ENCODE measurements around the gene TPRG1.

Gene TPRG1

DNA sequence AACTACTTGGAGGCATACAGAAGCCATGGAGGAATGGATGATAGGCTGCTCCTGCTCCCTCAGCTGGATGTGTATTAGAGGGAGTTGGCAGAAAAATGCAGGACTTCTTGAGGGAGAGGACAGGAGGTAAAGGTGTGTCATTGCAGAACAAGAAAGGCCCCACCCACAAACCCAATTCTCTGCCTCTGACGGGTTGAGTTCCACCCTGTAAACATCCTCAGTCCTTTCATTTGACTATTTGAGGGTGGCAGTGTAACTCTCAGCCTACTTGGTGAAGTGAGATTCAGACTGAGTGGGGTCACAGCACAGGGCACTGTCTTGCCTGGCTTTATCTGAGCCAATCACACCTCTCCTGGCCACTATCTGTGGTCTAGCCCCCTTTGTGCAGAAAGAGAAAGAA is at the start of gene TPRG1:
TSS of gene TPRG1 (plus strand) at position 265 of the 400 bp plus-strand sequence. CDS start 35,414 bp downstream, outside the sequence.
- no peak for DNase-seq

DNA sequence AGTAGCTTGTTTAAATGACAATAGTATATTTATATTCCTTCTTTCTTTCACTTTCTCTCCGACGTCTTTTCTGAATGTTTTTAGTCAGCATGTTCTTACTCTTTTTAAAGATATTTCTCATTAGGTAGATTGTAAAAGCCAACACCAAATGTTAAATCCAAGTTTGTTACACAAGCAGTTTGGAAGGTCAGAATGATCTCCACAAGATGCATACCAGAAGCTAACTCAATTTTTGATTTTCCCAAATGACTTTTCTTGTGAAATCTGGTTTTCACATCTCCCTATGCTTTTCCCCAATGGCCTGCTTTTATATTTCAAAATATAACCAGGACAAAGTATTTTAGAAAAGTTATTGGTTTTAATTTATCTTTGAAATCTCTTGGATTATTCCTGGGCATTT is 49.7 kb upstream of the TPRG1 start:
- DNase-seq: no peak

DNA sequence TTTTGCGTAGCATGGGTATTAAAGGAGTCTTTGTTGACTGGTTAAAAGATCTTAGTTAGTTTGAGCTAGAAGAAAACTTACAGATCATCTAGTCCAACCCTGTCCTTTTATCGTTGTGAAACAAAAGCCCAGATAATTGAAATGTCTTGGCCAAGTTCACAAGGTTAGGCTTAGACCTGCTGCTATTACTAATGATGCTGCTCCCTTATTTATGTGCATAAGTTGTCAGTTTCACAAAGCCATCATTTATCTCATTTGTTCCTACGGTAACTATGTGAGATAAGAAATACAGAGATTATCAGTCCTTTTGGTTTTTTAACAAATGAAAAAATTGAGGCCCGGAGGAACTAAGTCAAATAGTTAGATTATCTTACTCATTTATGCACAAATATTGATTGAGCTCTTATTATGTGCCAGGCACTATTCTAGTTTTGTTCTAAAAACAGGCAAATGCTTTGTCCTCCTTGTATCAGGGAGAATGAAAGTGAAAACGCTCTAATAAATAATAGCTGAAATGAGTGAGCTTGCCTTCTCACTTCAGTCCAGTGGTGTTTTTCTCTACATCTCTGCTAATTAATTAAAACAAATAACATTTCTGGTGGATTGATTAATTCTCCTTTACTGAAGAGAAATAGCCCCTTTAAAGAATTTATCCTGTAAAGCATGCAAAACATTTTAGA is 49.1 kb upstream of the TPRG1 start:
- no peak for DNase-seq

GRCh38 chr3:189123595-189124387 is 48.0 kb upstream of the TPRG1 start:
- DNase-seq: no peak

DNA sequence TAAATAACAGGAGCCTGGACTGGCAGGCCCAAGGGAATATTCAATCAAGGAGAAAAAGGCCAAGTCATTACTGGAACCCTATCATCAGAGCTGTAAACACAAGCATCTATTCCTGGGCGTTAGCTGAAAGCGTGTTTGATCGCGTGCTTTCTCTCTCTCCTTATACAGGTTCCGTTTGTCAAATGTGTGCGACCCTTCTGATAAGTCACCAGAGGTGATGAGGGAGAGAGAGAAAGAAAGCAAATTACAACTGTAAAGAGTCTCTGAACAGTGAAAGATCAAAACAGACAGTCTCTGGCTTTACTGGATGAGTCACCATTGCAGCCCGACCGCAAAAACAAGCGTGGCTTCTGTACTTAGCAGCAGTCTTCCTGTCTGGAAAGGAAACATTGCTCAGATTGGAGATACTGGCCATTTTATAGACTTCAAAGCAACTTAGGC is 39.5 kb upstream of the TPRG1 start:
- peak; percentile 79 for DNase-seq

DNA sequence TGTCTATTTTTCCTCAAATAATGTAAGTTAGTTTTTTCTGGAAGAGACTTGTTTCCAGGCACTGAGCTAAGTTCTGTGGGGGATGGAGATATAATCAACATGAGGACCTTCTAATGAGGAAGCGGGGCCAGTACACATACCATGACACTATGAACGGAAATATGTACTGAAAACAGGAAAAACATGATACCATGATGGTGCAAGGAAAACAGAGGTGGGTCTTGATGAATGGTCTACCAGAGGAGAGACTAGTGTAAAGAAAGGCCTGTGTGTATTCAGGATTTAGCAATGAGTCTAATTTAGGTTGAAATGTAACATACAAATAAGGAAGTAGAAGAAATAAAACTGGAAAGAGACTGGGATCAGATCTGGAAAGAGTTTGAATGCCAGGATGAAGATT is 38.9 kb upstream of the TPRG1 start:
- DNase-seq: no peak

GRCh38 chr3:189133768-189134167 is 38.0 kb upstream of the TPRG1 start:
- no peak for DNase-seq

GRCh38 chr3:189137416-189137815 is 34.4 kb upstream of the TPRG1 start:
- DNase-seq: no peak

GRCh38 chr3:189138901-189139610 is 32.7 kb upstream of the TPRG1 start:
- no peak for DNase-seq

- DNase-seq: no peak
Observed at GRCh38 chr3:189139611-189139940, 32.2 kb upstream of the TPRG1 start.

DNA sequence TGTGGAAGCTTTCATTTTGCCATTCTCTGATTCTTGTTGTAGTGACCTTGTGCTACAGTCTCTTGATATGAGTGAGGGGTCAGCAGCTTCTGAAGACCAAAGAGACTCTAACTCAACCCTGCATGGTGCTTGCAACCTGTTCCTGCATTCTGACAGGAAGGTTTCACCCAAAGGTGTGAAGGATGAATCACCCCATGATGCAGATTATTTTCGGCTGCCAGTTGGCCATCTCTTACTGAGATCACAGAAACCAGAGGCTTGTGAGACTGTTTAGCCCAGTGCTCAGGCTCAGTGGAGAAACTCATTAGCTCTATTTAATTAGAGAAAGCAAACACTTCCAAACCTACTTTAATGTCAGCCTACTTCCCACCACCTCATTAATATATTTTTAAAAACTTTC is 29.2 kb upstream of the TPRG1 start:
- DNase-seq: peak; percentile 65

- no peak for DNase-seq
Observed at GRCh38 chr3:189143321-189143720, 28.4 kb upstream of the TPRG1 start.

DNA sequence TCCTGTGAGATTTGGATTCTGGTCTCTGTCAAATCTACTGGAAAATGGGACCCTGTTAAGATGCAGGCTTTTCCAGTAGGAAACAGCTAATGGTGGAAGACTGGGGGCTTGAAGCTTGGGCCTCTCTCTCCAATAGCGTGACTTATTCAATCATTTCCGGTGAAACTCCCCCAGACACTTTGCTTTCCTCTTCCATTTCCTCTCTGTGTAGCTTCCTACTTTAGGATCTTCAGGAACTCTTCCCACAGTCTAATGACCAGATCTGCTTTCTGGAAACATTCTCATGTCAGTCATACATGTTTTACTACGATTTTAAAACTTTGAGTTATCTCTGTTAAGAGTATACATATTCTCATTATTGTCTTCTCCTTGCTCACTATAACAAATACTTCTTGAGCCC is 28.0 kb upstream of the TPRG1 start:
- DNase-seq: no peak

DNA sequence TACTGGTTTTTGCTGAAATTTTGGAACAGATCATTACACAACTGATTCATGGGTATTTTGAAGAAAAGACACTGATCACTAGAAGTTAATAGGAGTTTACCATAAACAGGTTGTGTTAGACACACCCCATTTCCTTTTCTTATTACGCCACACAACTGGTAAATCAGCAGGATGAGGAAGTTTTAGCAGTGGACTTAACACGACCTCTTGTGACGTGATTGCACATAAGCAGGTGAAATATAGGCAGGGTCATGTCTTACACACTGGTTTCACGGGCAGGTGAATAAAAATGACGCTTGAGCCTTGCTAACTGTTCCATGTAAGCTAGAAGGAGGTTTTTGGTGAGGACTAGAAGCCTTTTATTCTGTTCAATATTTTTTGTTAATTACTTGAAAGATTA is 27.1 kb upstream of the TPRG1 start:
- DNase-seq: no peak

- no peak for DNase-seq
Observed at GRCh38 chr3:189146848-189147247, 24.9 kb upstream of the TPRG1 start.

DNA sequence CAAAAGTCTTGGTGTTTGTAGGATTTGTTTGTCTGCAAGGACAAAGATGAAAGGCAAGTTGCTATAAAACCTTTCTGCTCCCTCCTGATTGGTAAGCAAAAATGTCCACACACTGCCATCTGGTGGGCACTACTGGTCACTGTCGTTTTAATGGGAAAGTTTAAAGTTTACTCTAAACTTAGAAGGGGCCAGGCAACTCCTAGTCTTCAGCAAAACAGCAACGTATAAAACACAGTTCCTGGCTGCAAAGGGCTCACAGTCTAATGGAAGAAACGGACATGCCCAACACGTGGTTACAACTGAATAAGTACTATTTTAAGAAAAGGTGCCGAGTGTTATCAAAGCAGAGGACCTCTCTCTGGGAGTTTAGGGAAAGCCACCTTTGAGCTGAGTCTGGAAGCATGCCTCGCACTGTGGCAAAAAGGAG is 23.7 kb upstream of the TPRG1 start:
- peak; percentile 86 for DNase-seq

- DNase-seq: no peak
Observed at GRCh38 chr3:189149203-189149602, 22.6 kb upstream of the TPRG1 start.

- no peak for DNase-seq
Observed at GRCh38 chr3:189157232-189158007, 14.4 kb upstream of the TPRG1 start.

DNA sequence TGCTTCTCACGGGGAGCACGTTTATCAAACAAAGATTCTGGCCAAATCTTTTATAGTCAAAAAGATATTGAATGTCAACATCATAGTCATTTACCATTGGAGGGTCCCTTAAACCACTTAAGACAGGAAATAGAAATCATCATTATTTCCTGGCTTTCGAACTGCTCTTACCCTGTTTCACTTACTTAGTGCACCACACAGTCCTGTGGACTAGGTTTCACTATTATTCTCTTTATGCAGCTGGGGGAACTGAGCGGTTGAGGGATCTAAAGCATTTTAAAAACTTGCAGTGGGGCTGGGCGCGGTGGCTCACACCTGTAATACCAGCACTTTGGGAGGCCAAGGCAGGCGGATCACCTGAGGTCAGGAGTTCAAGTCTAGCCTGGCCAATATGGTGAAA is 13.7 kb upstream of the TPRG1 start:
- DNase-seq: no peak

- DNase-seq: no peak
Observed at GRCh38 chr3:189160519-189161309, 11.1 kb upstream of the TPRG1 start.

DNA sequence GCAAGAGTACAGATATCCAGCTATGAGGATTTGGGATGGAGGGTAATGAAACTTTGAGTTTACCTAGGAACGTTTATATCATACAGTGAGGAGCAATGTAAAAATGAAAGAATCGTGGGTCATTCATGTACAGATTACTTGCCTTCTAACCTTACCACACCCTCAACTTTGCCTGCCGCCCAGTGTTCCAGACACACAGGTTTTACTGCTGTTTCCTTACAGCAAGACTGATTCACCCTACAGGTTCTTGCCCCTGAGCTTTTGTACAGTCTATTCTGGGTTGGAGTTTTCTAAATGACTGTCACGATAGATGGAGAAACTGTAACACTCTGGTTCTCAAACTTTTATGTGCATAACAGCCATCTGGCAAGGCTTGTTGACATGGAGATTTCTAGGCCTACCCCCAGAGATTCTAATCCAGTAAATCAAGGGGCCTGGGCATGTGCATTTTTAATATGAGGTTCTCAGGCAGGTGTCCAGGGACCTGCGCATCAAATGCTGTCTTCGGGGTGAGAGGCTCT is 6.6 kb upstream of the TPRG1 start:
- DNase-seq: no peak

- DNase-seq: no peak
Observed at GRCh38 chr3:189166321-189166720, 5.5 kb upstream of the TPRG1 start.

Measured in activated CD8-positive, alpha-beta memory T cell treated with anti-CD3 and anti-CD28 coated beads for 24 hours (primary cell).